A673 (cell line): Measurements from ENCODE around the gene SCGB2A2. TPM values are rescaled to one million over a fixed set of nuclear protein-coding genes. Genes with fewer than 3 reads are reported as not detected.

Experiments
- BruUV-seq: library from RNA; stranded (reverse); fragments of 400-500 nt; replicated peaks from 2 replicates; lab custom pipeline; 2021; lab: Mats Ljungman, UMichigan
- CTCF ChIA-PET: fragments of 300-600 bp; sonication (Branson Sonifier 250); formaldehyde crosslinking; loops from one replicate; lab custom pipeline; 2022; ENCODE audit warnings: antibody characterized with exemption; lab: Charles Lee
- POLR2A ChIA-PET: fragments of 300-600 bp; sonication (Branson Sonifier 250); formaldehyde crosslinking; loops from one replicate; lab custom pipeline; 2022; ENCODE audit warnings: antibody characterized with exemption; ENCODE audit not compliant: low non-redundant PET; lab: Charles Lee
- DNase-seq: peaks from one replicate; pipeline ENCODE4 v3.0.0-alpha.2; 2015; ENCODE audit warnings: low spot score
- H3K27ac ChIP-seq: fragments of 200-600 bp; sonication (generic); 2 replicates; pipeline ENCODE4 v1.5.1; 2016; ENCODE audit warnings: mixed run types, low read depth, mild to moderate bottlenecking, mixed read lengths, antibody characterized with exemption, low read length; ENCODE audit not compliant: poor library complexity, severe bottlenecking
- H3K27me3 ChIP-seq: fragments of 200-600 bp; sonication (generic); replicated peaks from 2 replicates; pipeline ENCODE4 v1.6.1; 2017; ENCODE audit warnings: mixed run types, low read depth, mild to moderate bottlenecking, mixed read lengths, antibody characterized with exemption, low read length; ENCODE audit not compliant: insufficient read depth, poor library complexity
- H3K36me3 ChIP-seq: fragments of 200-600 bp; sonication (generic); 2 replicates; pipeline ENCODE4 v1.6.1; 2016; ENCODE audit warnings: mixed run types, mild to moderate bottlenecking, mixed read lengths, antibody characterized with exemption, low read length; ENCODE audit not compliant: insufficient read depth, poor library complexity, severe bottlenecking
- H3K4me1 ChIP-seq: fragments of 200-600 bp; sonication (generic); 2 replicates; pipeline ENCODE4 v1.6.1; 2017; ENCODE audit warnings: mixed run types, mild to moderate bottlenecking, mixed read lengths, antibody characterized with exemption, low read length; ENCODE audit not compliant: insufficient read depth, poor library complexity, severe bottlenecking
- H3K4me3 ChIP-seq: fragments of 200-600 bp; sonication (generic); 2 replicates; pipeline ENCODE4 v1.5.1; 2016; ENCODE audit warnings: low read depth, mixed run types, mild to moderate bottlenecking, mixed read lengths, low read length; ENCODE audit not compliant: poor library complexity, severe bottlenecking
- H3K9me3 ChIP-seq: fragments of 200-600 bp; sonication (generic); 2 replicates; pipeline ENCODE4 v1.6.1; 2016; ENCODE audit warnings: mixed run types, low read depth, mild to moderate bottlenecking, mixed read lengths, antibody characterized with exemption, low read length; ENCODE audit not compliant: poor library complexity, severe bottlenecking
- EZH2 ChIP-seq: fragments of 200-600 bp; sonication (generic); IDR thresholded peaks from 2 replicates; pipeline ENCODE4 v1.6.1; 2017; ENCODE audit warnings: borderline replicate concordance, low read depth, mild to moderate bottlenecking, mixed read lengths, antibody characterized with exemption, low read length; ENCODE audit not compliant: poor library complexity, severe bottlenecking
- intact Hi-C: fragments of 100-400 bp; cut with micrococcal nuclease; formaldehyde crosslinking; loops from one replicate; pipeline ENCODE4 v1.10.0; 2022; ENCODE audit not compliant: unreplicated experiment
- total RNA-seq: library from RNA; stranded (reverse); gene quantifications from 2 replicates; pipeline ENCODE4 v1.2.3, GENCODE V29; 2021
- TF ChIP-seq, protein P1 (sequence below): fragments of 300-800, 200-600 bp; sonication (generic); conservative IDR thresholded peaks from 2 replicates; pipeline ENCODE4 v1.5.1; 2017; ENCODE audit warnings: low read depth, mild to moderate bottlenecking, antibody characterized with exemption, low read length, moderate library complexity, mixed read lengths

The SCGB2A2 gene
- total RNA-seq, 1 experiment from 2014 or later = not detected

DNA sequence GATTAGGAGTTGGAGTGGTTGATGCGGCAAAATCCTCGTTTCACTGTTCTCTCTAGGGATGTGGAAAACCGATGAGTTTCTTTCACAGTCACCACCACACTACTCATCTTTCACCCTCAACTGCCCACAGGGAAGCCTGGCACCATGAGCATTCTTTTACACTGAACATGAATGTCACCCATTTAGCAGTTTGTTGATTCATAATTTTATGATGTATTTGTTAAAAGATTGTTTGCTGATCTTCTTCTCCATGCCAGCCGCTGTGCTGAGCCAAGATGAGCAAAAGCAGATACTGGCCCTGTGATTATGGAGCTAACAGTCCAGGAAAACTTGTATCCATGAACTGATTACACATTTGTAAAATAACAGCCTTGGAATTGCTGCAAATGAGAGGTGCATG is 31.8 kb upstream of the SCGB2A2 start:
- no TSS peak for BruUV-seq
- peaks cover 75% of the 10 kb centered on the region for H3K27me3 ChIP-seq
- TF ChIP-seq, protein P1, sequence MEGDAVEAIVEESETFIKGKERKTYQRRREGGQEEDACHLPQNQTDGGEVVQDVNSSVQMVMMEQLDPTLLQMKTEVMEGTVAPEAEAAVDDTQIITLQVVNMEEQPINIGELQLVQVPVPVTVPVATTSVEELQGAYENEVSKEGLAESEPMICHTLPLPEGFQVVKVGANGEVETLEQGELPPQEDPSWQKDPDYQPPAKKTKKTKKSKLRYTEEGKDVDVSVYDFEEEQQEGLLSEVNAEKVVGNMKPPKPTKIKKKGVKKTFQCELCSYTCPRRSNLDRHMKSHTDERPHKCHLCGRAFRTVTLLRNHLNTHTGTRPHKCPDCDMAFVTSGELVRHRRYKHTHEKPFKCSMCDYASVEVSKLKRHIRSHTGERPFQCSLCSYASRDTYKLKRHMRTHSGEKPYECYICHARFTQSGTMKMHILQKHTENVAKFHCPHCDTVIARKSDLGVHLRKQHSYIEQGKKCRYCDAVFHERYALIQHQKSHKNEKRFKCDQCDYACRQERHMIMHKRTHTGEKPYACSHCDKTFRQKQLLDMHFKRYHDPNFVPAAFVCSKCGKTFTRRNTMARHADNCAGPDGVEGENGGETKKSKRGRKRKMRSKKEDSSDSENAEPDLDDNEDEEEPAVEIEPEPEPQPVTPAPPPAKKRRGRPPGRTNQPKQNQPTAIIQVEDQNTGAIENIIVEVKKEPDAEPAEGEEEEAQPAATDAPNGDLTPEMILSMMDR = no peak
- TF ChIP-seq EZH2 = no peak
- no peak overlapping the region for H3K27ac ChIP-seq
- no peak overlapping the region for H3K4me3 ChIP-seq
- DNase-seq = no peak
- no peaks in the 10 kb centered on the region for H3K9me3 ChIP-seq
- intact Hi-C loops = loop anchor here (5.0 kb wide), 1 partner anchor 74 kb away; no protein-coding TSS in a partner anchor
- no peaks in the 10 kb centered on the region for H3K36me3 ChIP-seq
- CTCF ChIA-PET = interaction anchor here (0.6 kb wide), 1 partner anchor 73 kb away, joined by 3 read pairs; no protein-coding TSS in a partner anchor
- POLR2A ChIA-PET = no interaction called here
- H3K4me1 ChIP-seq = no peaks in the 10 kb centered on the region

DNA sequence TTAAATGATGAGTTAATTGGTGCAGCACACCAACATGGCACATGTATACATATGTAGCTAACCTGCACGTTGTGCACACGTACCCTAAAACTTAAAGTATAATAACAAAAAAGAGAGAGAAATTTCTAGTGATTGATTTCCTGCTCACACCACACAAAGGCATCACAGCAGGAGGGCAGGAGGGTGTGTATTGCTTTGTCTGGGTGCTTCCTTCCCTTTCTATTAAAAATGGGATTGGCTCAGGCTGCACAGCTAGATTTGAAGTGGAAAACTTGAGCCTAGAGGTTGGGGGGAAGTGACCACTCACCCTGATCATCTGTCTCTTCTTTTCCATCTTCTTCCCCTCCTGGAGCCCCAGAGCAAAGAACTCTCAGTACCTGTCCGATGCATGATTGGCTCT is 28.9 kb upstream of the SCGB2A2 start:
- no peaks in the 10 kb centered on the region for H3K9me3 ChIP-seq

DNA sequence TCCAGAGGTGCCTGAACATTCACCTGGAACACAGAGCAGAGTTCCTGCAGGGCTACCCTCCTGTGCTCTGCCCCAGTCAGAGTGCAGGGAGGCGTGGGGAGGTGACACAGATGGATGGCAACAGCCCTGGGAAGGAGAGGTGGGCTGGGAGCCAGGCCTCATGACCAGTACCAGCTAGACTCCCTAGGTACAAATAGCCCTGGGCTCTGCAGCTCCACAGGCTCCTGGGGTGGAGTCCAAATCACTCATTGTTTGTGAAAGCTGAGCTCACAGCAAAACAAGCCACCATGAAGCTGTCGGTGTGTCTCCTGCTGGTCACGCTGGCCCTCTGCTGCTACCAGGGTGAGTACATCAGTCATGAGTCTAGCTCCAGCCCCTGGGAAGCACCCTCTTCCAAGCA is 27.9 kb upstream of the SCGB2A2 start, which contains the start of gene SCGB1D2:
TSS of gene SCGB1D2 (plus strand) at position 219 of the 400 bp plus-strand sequence. CDS start at position 288, 69 bp downstream.
- H3K36me3 ChIP-seq = no peaks in the 10 kb centered on the region
- intact Hi-C loops = no loop called here
- H3K4me3 ChIP-seq = no peak within 1 kb of the TSS
- H3K27ac ChIP-seq = no peak within 1 kb of the TSS
- peaks cover 41% of the 10 kb centered on the region for H3K27me3 ChIP-seq
- H3K9me3 ChIP-seq = no peaks in the 10 kb centered on the region
- BruUV-seq = no TSS peak
- DNase-seq = no peak
- no peaks in the 10 kb centered on the region for H3K4me1 ChIP-seq
- no peak for TF ChIP-seq EZH2
- TF ChIP-seq, protein P1 = no peak
- POLR2A ChIA-PET = no interaction called here
- CTCF ChIA-PET = no interaction called here

More for the DNA sequence above, 28.9 kb upstream of the SCGB2A2 start:
- Histone ChIP-seq H3K36me3 (no peaks in the 10 kb centered on the region), H3K4me3 (no peak overlapping the region), H3K27ac (no peak overlapping the region), H3K27me3 (peaks cover 50% of the 10 kb centered on the region), H3K4me1 (no peaks in the 10 kb centered on the region)
- no peak for DNase-seq
- intact Hi-C loops = no loop called here
- ChIA-PET CTCF (no interaction called here), POLR2A (no interaction called here)
- no peak for TF ChIP-seq EZH2
- BruUV-seq = no TSS peak
